GM18526 (cell line): ENCODE measurements around the gene C1orf198.

Experiments used
- POLR2A ChIP-seq: IDR thresholded peaks from 3 replicates; pipeline ENCODE4 v1.6.1; 2011; ENCODE audit not compliant: insufficient read length; ENCODE audit errors: extremely low read depth

The C1orf198 gene

GRCh38 chr1:230898748-230899147 lies 30.4 kb upstream of the C1orf198 start:
- TF ChIP-seq POLR2A = no peak

GRCh38 chr1:230898144-230898543 lies 29.8 kb upstream of the C1orf198 start:
- TF ChIP-seq POLR2A = no peak

- no peak for TF ChIP-seq POLR2A
These were observed 28.5 kb upstream of the C1orf198 start for GRCh38 chr1:230896779-230897178.

GRCh38 chr1:230895452-230895851 lies 27.1 kb upstream of the C1orf198 start:
- no peak for TF ChIP-seq POLR2A

GRCh38 chr1:230894664-230895063 lies 26.3 kb upstream of the C1orf198 start:
- TF ChIP-seq POLR2A = no peak

GRCh38 chr1:230894032-230894431 lies 25.7 kb upstream of the C1orf198 start:
- no peak for TF ChIP-seq POLR2A

GRCh38 chr1:230892018-230892491 lies 23.7 kb upstream of the C1orf198 start:
- no peak for TF ChIP-seq POLR2A

- no peak for TF ChIP-seq POLR2A
These were observed 23.1 kb upstream of the C1orf198 start for GRCh38 chr1:230891413-230891812.

- TF ChIP-seq POLR2A = no peak
These were observed 16.3 kb upstream of the C1orf198 start for GRCh38 chr1:230884646-230885045.

- TF ChIP-seq POLR2A = no peak
These were observed 15.6 kb upstream of the C1orf198 start for GRCh38 chr1:230883967-230884366.

- TF ChIP-seq POLR2A = no peak
These were observed 11.5 kb upstream of the C1orf198 start for GRCh38 chr1:230879778-230880177.

- no peak for TF ChIP-seq POLR2A
These were observed 10.3 kb upstream of the C1orf198 start for GRCh38 chr1:230878591-230878990.

GRCh38 chr1:230877924-230878590 lies 9.7 kb upstream of the C1orf198 start:
- no peak for TF ChIP-seq POLR2A

GRCh38 chr1:230877146-230877923 lies 9.0 kb upstream of the C1orf198 start:
- no peak for TF ChIP-seq POLR2A

GRCh38 chr1:230876660-230877059 lies 8.3 kb upstream of the C1orf198 start:
- TF ChIP-seq POLR2A = no peak

- TF ChIP-seq POLR2A = no peak
These were observed 7.0 kb upstream of the C1orf198 start for GRCh38 chr1:230875370-230875769.
